ENCODE results near the gene KCNJ4.

KCNJ4 gene

DNA sequence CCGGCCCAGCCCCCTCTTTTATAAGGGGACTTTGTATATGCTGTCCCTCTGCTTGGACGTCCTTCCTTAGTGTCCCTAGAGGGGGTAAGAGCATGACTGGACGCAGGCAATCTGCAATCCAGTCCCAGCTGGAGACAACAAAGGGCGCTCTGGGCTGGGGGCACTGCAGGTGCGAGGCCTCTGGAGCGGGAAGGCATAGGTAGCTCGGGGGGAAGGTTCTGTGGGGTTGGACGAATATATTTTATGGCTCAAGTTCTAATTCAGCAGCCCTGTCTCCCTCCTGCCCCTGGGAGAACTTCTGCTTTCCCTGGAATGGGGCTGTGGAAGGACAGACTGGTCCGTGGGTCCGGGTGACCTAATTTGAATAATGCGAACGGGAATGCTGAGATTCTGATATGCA, 40.0 kb downstream of the KCNJ4 start:
- no peak overlapping the region for H3K14ac ChIP-seq (ENCODE audit: low read length)
- no peak overlapping the region for H2AFZ ChIP-seq (ENCODE audit: insufficient read depth, low read length, poor library complexity)
- no peak overlapping the region for H2BK12ac ChIP-seq (ENCODE audit: low read length)
- H2AK5ac ChIP-seq (ENCODE audit: low read length) = no peak overlapping the region
- peaks cover 8% of the 10 kb centered on the region for H3K9me3 ChIP-seq (ENCODE audit: insufficient read depth, low read depth, low read length)
- H3K4me3 ChIP-seq (ENCODE audit: low read depth, low read length) = no peak overlapping the region
- no peak for DNase-seq
- no peak overlapping the region for H2BK5ac ChIP-seq (ENCODE audit: low read depth, low read length, poor library complexity)
- H3K23ac ChIP-seq (ENCODE audit: low read length) = no peak overlapping the region
- WGBS (ENCODE audit: extremely low coverage, insufficient coverage, insufficient read length) = no CpG with 5 or more reads among the region's 12 CpGs
- no peaks in the 10 kb centered on the region for H3K27me3 ChIP-seq (ENCODE audit: insufficient read depth, low read length)
- no peak overlapping the region for H2BK120ac ChIP-seq (ENCODE audit: insufficient read depth, low read length, poor library complexity)
- H4K8ac ChIP-seq (ENCODE audit: low read depth, low read length) = no peak overlapping the region
- H3K36me3 ChIP-seq (ENCODE audit: control insufficient read depth in 1 of 2, insufficient read depth in 2 of 2, low read length in 2 of 2) = no peaks in the 10 kb centered on the region
- H3K9ac ChIP-seq (ENCODE audit: low read length) = no peak overlapping the region
- no peak overlapping the region for H3K18ac ChIP-seq (ENCODE audit: low read length)
- no peaks in the 10 kb centered on the region for H3K79me1 ChIP-seq (ENCODE audit: low read length)
- H3K79me2 ChIP-seq (ENCODE audit: control insufficient read depth, insufficient read depth, low read length, poor library complexity) = no peaks in the 10 kb centered on the region
- no peak overlapping the region for H4K12ac ChIP-seq (ENCODE audit: low read depth, low read length)
- no peak overlapping the region for H3K4me2 ChIP-seq (ENCODE audit: low read length)
- no peak overlapping the region for H4K91ac ChIP-seq (ENCODE audit: low read depth, low read length)
- no peak overlapping the region for H3K4ac ChIP-seq (ENCODE audit: low read depth, low read length)
- H3K27ac ChIP-seq (ENCODE audit: low read depth, low read length) = no peak overlapping the region
- H3K4me1 ChIP-seq (ENCODE audit: control insufficient read depth in 1 of 2, insufficient read depth in 2 of 2, low read length in 2 of 2) = no peaks in the 10 kb centered on the region

DNA sequence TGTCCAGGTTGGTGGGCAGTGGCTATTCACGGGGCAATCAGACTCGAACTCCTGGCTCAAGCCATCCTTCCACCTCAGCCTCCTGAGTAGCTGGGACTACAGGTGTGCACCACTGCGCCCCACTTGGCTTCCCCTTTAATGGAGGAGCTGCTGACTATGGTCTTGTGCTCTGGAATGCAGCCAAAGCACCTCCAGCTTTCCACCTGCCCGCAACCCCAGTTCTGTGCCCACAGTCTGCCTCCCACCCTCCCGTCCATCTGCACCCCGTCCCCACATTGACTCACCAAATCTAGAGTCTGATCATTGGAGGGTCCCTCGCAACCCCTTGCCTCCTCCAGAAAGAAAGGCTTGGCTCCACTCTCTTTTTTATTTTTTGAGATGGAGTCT, 41.0 kb downstream of the KCNJ4 start:
- no CpG with 5 or more reads among the region's 7 CpGs for WGBS (ENCODE audit: extremely low coverage, insufficient coverage, insufficient read length)

DNA sequence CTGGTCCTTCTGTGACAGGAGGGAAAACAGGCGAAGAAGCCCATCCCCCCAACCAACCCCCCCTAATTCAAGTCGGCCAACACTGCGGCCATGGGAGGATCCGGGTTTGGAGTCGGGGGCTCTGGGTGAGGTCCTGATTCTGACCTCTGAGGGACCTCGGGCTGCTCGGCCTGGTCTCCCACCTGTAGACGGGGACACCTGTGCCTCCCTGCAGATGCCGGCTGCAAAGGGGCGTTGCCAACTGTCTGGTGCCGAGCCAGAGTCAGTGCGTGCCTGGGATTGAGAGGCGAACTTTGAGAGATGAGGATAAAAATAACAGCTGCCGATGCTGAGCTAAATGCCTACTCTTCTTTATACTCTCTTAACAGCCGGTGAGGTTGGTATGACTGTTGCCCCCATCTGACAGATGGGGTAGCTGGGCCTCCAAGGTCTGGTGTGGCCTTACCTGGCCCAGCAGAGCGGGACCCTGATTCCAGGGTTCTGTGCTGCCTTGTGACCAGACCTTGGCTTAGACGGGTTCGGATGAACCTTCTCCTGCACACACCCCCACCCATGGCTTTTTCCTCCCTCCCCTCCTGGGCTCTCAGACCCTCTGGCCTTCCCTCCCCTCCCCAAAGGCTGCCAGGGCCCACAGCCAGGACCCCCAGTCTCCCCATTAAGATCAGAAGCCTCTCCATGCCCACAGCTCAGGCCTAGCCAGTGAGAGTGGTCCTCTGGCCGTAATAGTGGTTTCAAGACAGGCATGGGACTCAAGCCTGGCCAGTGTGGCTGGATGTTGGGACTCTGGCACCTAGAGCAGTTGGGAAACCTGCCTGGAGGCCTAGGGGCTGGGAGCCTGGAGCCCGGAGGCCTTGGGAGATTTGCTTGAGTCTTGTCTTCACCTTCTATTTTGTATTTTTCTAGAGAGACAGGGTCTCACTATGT, 41.7 kb downstream of the KCNJ4 start:
- Histone ChIP-seq H4K91ac (ENCODE audit: low read depth, low read length) (no peak overlapping the region), H3K4me1 (ENCODE audit: control insufficient read depth in 1 of 2, insufficient read depth in 2 of 2, low read length in 2 of 2) (no peaks in the 10 kb centered on the region), H3K4me2 (ENCODE audit: low read length) (no peak overlapping the region), H3K14ac (ENCODE audit: low read length) (no peak overlapping the region), H2AK5ac (ENCODE audit: low read length) (no peak overlapping the region), H3K79me1 (ENCODE audit: low read length) (no peaks in the 10 kb centered on the region), H3K4ac (ENCODE audit: low read depth, low read length) (no peak overlapping the region), H3K36me3 (ENCODE audit: control insufficient read depth in 1 of 2, insufficient read depth in 2 of 2, low read length in 2 of 2) (no peaks in the 10 kb centered on the region), H3K18ac (ENCODE audit: low read length) (no peak overlapping the region), H4K12ac (ENCODE audit: low read depth, low read length) (no peak overlapping the region), H3K9ac (ENCODE audit: low read length) (no peak overlapping the region), H2BK120ac (ENCODE audit: insufficient read depth, low read length, poor library complexity) (no peak overlapping the region), H3K27me3 (ENCODE audit: insufficient read depth, low read length) (no peaks in the 10 kb centered on the region), H2AFZ (ENCODE audit: insufficient read depth, low read length, poor library complexity) (no peak overlapping the region), H3K27ac (ENCODE audit: low read depth, low read length) (no peak overlapping the region), H4K8ac (ENCODE audit: low read depth, low read length) (no peak overlapping the region), H3K79me2 (ENCODE audit: control insufficient read depth, insufficient read depth, low read length, poor library complexity) (no peaks in the 10 kb centered on the region), H3K23ac (ENCODE audit: low read length) (no peak overlapping the region), H3K4me3 (ENCODE audit: low read depth, low read length) (no peak overlapping the region), H3K9me3 (ENCODE audit: insufficient read depth, low read depth, low read length) (peaks cover 8% of the 10 kb centered on the region), H2BK5ac (ENCODE audit: low read depth, low read length, poor library complexity) (no peak overlapping the region), H2BK12ac (ENCODE audit: low read length) (no peak overlapping the region)
- peak in 1 of 2 donors; percentile 27 for DNase-seq
- WGBS (ENCODE audit: extremely low coverage, insufficient coverage, insufficient read length) = no CpG with 5 or more reads among the region's 20 CpGs

More for the DNA sequence above, 41.0 kb downstream of the KCNJ4 start:
- H3K4ac ChIP-seq (ENCODE audit: low read depth, low read length) = no peak overlapping the region
- no peaks in the 10 kb centered on the region for H3K36me3 ChIP-seq (ENCODE audit: control insufficient read depth in 1 of 2, insufficient read depth in 2 of 2, low read length in 2 of 2)
- no peak for DNase-seq
- H2AFZ ChIP-seq (ENCODE audit: insufficient read depth, low read length, poor library complexity) = no peak overlapping the region
- no peaks in the 10 kb centered on the region for H3K79me1 ChIP-seq (ENCODE audit: low read length)
- no peak overlapping the region for H2AK5ac ChIP-seq (ENCODE audit: low read length)
- no peak overlapping the region for H3K18ac ChIP-seq (ENCODE audit: low read length)
- H2BK120ac ChIP-seq (ENCODE audit: insufficient read depth, low read length, poor library complexity) = no peak overlapping the region
- H3K9ac ChIP-seq (ENCODE audit: low read length) = no peak overlapping the region
- H3K23ac ChIP-seq (ENCODE audit: low read length) = no peak overlapping the region
- H4K8ac ChIP-seq (ENCODE audit: low read depth, low read length) = no peak overlapping the region
- peaks cover 8% of the 10 kb centered on the region for H3K9me3 ChIP-seq (ENCODE audit: insufficient read depth, low read depth, low read length)
- H3K27ac ChIP-seq (ENCODE audit: low read depth, low read length) = no peak overlapping the region
- H4K12ac ChIP-seq (ENCODE audit: low read depth, low read length) = no peak overlapping the region
- no peaks in the 10 kb centered on the region for H3K4me1 ChIP-seq (ENCODE audit: control insufficient read depth in 1 of 2, insufficient read depth in 2 of 2, low read length in 2 of 2)
- no peak overlapping the region for H3K4me3 ChIP-seq (ENCODE audit: low read depth, low read length)
- H3K14ac ChIP-seq (ENCODE audit: low read length) = no peak overlapping the region
- no peaks in the 10 kb centered on the region for H3K79me2 ChIP-seq (ENCODE audit: control insufficient read depth, insufficient read depth, low read length, poor library complexity)
- no peak overlapping the region for H2BK12ac ChIP-seq (ENCODE audit: low read length)
- H4K91ac ChIP-seq (ENCODE audit: low read depth, low read length) = no peak overlapping the region
- H2BK5ac ChIP-seq (ENCODE audit: low read depth, low read length, poor library complexity) = no peak overlapping the region
- no peak overlapping the region for H3K4me2 ChIP-seq (ENCODE audit: low read length)
- no peaks in the 10 kb centered on the region for H3K27me3 ChIP-seq (ENCODE audit: insufficient read depth, low read length)

DNA sequence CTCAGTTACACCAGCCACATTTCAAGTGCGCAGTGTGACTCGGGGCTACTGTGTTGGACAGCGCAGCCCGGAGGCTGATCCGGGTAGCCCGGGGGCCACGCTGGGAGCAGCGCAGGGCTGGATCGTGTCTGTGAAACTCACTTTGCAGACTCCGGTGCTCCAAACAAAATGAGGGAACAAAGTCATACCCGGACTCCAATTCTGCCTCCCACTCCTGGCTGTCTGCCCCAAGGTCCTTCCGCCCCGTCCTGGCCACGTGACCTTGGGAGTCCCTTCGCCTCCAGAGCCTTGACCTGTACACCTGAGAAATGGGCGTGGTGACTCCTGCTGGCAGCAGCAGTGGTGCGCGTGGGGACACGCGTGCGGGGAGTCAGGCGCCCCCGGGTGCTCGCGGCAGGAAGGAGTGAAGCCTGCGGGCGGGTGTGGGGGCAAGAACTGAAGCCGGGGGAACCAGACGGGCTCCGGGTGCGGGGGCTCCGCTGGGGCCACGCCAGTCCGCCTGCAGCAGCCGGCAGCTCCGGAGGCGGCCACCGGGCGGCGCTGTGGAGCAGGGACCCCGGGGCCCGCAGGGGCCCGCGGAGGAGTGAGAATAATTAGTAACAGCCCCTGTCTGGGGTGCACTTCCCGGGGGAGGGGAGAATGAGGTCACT, 42.4 kb downstream of the KCNJ4 start:
- H2BK12ac ChIP-seq (ENCODE audit: low read length) = no peak overlapping the region
- peak; percentile 91 to 94 for DNase-seq
- H3K79me2 ChIP-seq (ENCODE audit: control insufficient read depth, insufficient read depth, low read length, poor library complexity) = no peaks in the 10 kb centered on the region
- H3K4me3 ChIP-seq (ENCODE audit: low read depth, low read length) = no peak overlapping the region
- WGBS (ENCODE audit: extremely low coverage, insufficient coverage, insufficient read length) = no CpG with 5 or more reads among the region's 45 CpGs
- H2BK5ac ChIP-seq (ENCODE audit: low read depth, low read length, poor library complexity) = no peak overlapping the region
- no peak overlapping the region for H2AK5ac ChIP-seq (ENCODE audit: low read length)
- peaks cover 8% of the 10 kb centered on the region for H3K9me3 ChIP-seq (ENCODE audit: insufficient read depth, low read depth, low read length)
- H3K4me1 ChIP-seq (ENCODE audit: control insufficient read depth in 1 of 2, insufficient read depth in 2 of 2, low read length in 2 of 2) = no peaks in the 10 kb centered on the region
- no peak overlapping the region for H3K4ac ChIP-seq (ENCODE audit: low read depth, low read length)
- no peak overlapping the region for H3K18ac ChIP-seq (ENCODE audit: low read length)
- H3K36me3 ChIP-seq (ENCODE audit: control insufficient read depth in 1 of 2, insufficient read depth in 2 of 2, low read length in 2 of 2) = no peaks in the 10 kb centered on the region
- H3K14ac ChIP-seq (ENCODE audit: low read length) = no peak overlapping the region
- H4K8ac ChIP-seq (ENCODE audit: low read depth, low read length) = no peak overlapping the region
- H3K23ac ChIP-seq (ENCODE audit: low read length) = no peak overlapping the region
- no peaks in the 10 kb centered on the region for H3K79me1 ChIP-seq (ENCODE audit: low read length)
- no peak overlapping the region for H3K4me2 ChIP-seq (ENCODE audit: low read length)
- no peak overlapping the region for H3K27ac ChIP-seq (ENCODE audit: low read depth, low read length)
- H4K91ac ChIP-seq (ENCODE audit: low read depth, low read length) = no peak overlapping the region
- H2BK120ac ChIP-seq (ENCODE audit: insufficient read depth, low read length, poor library complexity) = no peak overlapping the region
- no peak overlapping the region for H3K9ac ChIP-seq (ENCODE audit: low read length)
- H4K12ac ChIP-seq (ENCODE audit: low read depth, low read length) = no peak overlapping the region
- H2AFZ ChIP-seq (ENCODE audit: insufficient read depth, low read length, poor library complexity) = no peak overlapping the region
- no peaks in the 10 kb centered on the region for H3K27me3 ChIP-seq (ENCODE audit: insufficient read depth, low read length)

All from trophoblast cell (in vitro differentiated cells and primary cell).